Activated CD4-positive, CD25-positive, alpha-beta regulatory T cell treated with anti-CD3 and anti-CD28 coated beads, Interleukin-2, amount 50 U/mL, for 72 hours (primary cell): ENCODE measurements around the gene SLC23A2.
"Not testable (repeated sequence)": the region's sequence is repeated elsewhere in the genome, so short reads cannot be mapped to it uniquely, and the experiment has no call there.

Experiments used
- DNase-seq: peaks from one replicate; pipeline ENCODE4 v3.0.0; 2021

Gene SLC23A2

GRCh38 chr20:4869290-4870193 is 131.8 kb downstream of the SLC23A2 start:
- no peak for DNase-seq

- DNase-seq = no peak
Measured at GRCh38 chr20:4867051-4867450, 134.3 kb downstream of the SLC23A2 start.

GRCh38 chr20:4866429-4866828 is 134.9 kb downstream of the SLC23A2 start:
- no peak for DNase-seq

DNA sequence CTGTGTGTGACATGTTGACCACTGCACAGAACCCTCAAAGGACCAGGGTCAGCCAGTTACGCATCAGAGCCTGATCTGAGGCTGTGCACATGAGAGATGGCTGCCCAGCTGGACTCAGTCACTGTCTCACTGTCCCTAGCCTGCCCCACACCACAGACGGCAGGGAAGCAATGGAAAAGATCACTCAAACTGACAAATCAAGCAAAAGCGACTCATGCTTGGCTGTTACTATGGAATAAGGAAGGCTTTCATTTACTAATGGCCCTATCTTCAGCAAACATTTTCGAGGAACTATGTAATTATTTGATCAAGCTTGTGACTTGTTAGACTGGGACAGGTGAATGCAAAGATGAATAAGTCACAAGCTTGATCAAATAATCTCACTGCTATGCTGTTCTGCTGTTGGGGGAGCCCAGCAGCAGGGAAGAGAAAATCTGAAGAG is 137.0 kb downstream of the SLC23A2 start:
- DNase-seq = no peak

DNA sequence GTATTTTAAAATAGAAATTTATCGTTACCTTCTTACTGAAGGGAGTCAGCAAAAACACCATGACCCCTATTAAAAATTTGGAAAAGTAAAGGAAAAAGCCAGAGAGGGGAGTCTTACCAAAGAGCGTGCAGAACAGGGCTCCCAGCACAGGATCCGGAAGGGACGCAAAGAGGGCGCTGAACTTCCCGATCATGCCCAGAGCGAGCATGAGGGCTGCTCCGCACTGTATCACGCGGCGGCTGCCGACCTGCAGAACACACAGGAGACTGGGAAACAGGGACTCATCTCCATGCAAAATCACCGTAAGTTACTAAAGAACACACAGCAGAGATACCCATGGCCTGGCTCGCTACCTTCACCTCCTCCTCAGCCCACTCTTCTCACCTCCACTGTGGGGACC is 138.6 kb downstream of the SLC23A2 start:
- DNase-seq = no peak

GRCh38 chr20:4861961-4862360 is 139.3 kb downstream of the SLC23A2 start:
- no peak for DNase-seq

DNA sequence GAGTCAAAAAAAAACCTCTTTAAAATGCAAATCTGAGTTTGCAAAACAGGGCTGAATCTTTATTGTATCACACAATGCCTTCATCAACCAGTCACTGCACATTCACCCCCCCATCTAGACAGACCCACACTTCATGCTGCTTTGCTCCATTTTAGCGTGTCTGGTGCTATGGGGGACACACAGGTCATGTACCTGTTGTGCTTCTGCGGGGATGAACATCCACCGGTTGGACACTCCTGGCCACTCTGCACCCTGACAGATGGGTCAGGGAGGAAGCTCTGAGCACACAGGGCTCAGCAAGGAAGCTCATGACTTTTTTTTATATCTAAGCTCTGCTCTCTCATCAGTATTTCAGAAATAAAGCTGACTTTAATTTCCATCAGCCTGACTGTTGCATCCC is 143.3 kb downstream of the SLC23A2 start:
- DNase-seq = no peak

- no peak for DNase-seq
Measured at GRCh38 chr20:4856022-4856755, 145.1 kb downstream of the SLC23A2 start.

DNA sequence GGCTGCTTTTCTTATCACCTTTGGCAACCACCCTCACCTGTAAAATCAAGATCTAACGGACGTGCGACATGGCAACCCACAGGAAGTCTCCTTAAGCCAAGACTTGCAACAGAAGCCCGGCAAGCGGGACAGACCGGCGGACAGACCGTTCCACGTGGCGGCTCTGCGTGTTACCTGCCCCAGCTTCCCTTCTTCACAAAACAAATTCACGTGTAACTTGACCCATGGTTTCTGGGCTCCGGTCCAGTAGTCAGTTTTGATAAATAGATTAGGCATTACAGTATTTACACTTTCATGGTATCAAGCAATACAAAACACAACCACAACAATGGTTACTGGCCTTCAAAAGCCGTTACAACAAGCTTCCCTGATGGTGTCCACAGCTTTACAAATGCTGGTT is 145.8 kb downstream of the SLC23A2 start:
- no peak for DNase-seq

DNA sequence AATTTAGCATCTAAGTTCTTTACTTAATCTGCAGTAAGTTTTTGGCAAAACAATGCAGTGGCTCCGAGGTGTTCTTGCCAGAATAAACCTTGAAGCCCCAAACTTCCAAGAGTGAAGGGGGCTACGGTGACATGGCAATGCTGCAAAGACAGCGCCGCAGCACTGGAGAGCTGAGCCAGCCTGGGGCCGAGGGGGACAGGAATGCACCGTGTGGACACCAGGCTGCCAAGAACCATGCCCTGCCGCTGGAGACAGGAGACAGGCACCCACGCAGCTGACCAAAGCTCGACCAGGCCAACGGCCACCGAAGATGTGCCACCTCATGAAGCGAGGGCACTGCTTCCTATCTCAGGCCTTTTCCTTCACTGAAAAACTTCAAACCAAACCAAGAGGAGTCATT is 146.2 kb downstream of the SLC23A2 start:
- no peak for DNase-seq

- no peak for DNase-seq
Measured at GRCh38 chr20:4854561-4854901, 146.8 kb downstream of the SLC23A2 start.

- DNase-seq = no peak
Measured at GRCh38 chr20:4853757-4854560, 147.4 kb downstream of the SLC23A2 start.

DNA sequence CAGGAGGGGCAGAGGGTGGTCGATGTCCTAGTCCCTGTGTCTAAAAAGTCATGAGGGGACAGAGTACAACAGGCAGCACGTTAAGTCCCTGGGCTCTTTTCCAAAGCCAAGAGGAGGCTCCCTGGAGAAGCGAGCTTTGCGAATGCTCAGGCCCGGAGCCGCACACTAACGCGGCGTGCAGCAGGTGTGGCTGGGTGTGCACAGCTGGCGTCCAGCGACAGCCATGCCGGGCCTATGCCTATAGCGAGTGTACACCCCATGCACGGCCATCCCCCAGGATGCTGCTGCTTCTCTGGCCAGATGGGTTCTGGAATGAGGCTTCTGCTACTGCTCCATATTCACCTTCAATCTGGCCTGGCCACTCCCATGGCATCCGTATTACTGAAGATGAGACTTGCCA is 148.3 kb downstream of the SLC23A2 start:
- no peak for DNase-seq

DNA sequence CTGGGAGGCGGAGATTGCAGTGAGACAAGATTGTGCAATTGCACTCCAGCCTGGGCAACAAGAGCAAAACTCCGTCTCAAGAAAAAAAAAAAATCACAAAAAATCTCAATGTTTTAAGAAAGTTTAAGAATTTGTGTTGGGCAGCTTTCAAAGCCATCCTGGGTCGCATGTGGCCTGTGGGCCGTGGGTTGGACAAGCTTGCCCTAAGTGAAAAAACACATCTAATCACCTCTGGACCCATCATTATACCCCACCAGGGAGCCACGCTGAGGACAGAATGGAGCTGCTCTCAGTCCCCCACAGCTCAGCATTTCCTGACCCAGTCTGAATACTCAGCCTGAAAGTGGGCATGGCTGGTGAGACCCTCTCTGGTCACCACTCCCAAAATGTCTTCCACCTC is 150.3 kb downstream of the SLC23A2 start:
- no peak for DNase-seq

DNA sequence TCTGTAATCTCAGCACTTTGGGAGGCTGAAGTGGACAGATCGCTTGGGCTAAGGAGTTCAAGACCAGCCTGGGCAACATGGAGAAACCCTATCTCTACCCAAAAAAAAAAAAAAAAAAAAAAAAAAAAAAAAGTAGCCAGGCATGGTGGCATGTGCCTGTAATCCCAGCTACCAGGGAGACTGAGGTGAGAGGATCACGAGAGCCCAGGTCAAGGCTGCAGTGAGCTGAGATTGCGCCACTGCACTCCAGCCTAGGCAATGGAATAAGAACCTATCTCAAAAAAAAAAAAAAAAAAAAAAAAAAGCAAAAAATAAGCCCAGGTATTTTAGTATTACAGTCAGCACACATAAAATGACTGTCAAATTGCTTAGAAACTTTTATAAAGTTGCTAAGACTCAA is 152.5 kb downstream of the SLC23A2 start:
- DNase-seq = not testable (repeated sequence)

DNA sequence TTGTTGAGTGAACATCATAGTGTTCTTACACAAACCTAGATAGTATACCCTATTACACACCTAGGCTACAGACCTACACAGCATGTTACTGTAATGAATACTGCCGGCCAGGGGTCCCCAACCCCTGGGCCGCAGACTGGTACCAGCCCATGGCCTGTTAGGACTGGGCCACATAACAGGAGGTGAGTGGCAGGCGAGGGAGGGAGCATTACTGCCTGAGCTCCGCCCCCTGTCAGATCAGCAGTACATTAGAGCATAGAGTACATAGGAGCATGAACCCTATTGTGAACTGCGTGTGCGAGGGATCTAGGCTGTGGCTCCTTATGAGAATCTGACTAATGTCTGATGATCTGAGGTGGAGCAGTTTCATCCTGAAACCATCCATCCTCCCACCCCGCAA is 153.3 kb downstream of the SLC23A2 start:
- DNase-seq = no peak

- no peak for DNase-seq
Measured at GRCh38 chr20:4846821-4847220, 154.5 kb downstream of the SLC23A2 start.

- no peak for DNase-seq
Measured at GRCh38 chr20:4844751-4845465, 156.4 kb downstream of the SLC23A2 start.

GRCh38 chr20:4844325-4844724 is 157.0 kb downstream of the SLC23A2 start:
- DNase-seq = no peak

GRCh38 chr20:4840801-4841200 is 160.5 kb downstream of the SLC23A2 start:
- no peak for DNase-seq

- DNase-seq = no peak
Measured at GRCh38 chr20:4838526-4838925, 162.8 kb downstream of the SLC23A2 start.

DNA sequence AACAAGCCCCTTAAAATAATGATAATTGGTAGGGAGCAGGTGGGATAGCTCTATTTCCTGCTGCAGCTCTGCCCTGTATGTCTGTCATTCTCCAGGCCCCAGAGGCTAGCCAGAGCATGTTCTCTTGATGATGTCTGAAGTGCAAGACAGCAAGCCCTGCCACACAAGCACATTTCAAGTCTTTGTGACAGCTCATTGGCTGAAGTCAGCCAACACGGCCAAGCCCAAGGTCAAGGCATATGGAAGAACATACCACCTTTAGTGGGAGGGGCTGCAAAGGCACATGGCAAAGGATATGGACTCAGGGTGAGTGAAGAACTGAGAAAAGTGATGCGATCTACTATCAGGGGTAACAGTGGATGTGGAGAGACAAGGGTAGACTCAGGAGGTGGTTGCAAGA is 163.6 kb downstream of the SLC23A2 start:
- no peak for DNase-seq

GRCh38 chr20:4836935-4837334 is 164.4 kb downstream of the SLC23A2 start:
- DNase-seq = no peak
